SK-N-SH (cell line): Measurements from ENCODE around the gene RASGRF2. TPM values are rescaled to one million over a fixed set of nuclear protein-coding genes. Genes with fewer than 3 reads are reported as not detected.

Experiments
- CTCF ChIA-PET: fragments of 300-600, 350-600 bp; formaldehyde crosslinking; extraction: SDS; loops from one replicate; lab custom pipeline; 2021; lab: Yijun Ruan, JAX
- POLR2A ChIA-PET: fragments of 350-600 bp; sonication (Branson Sonifier 250); formaldehyde crosslinking; extraction: SDS; loops from one replicate; lab custom pipeline; 2020; ENCODE audit warnings: antibody characterized with exemption, inconsistent platforms; lab: Yijun Ruan, JAX
- DNase-seq: peaks from one replicate; pipeline ENCODE4 v3.0.0; 2012
- H2AFZ ChIP-seq: fragments of 200-600 bp; sonication (generic); 2 replicates; pipeline ENCODE4 v1.8.1; 2016; ENCODE audit warnings: antibody characterized with exemption, mild to moderate bottlenecking, low read depth
- H3F3A ChIP-seq: fragments of 200-600 bp; sonication (generic); replicated peaks from 2 replicates; pipeline ENCODE3; 2016; ENCODE audit warnings: antibody characterized with exemption, mild to moderate bottlenecking; ENCODE audit not compliant: insufficient read depth
- H3K27ac ChIP-seq, 2 experiments: fragments of 200-500 bp in 1 of 2; fragments of 200-600 bp in 1 of 2; sonication (Bioruptor generic) in 1 of 2; sonication (generic), shearing (Covaris generic) in 1 of 2; 2 replicates each; pipeline versions ENCODE4 v1.5.1 to v1.6.1; 2014 to 2016; ENCODE audit warnings: low read depth in 2 of 2, inconsistent platforms in 1 of 2, low read length in 1 of 2, mild to moderate bottlenecking in 1 of 2, mixed read lengths in 1 of 2
- H3K27me3 ChIP-seq: fragments of 200-600 bp; sonication (generic), shearing (Covaris generic); 2 replicates; pipeline ENCODE4 v1.6.1; 2016; ENCODE audit warnings: mixed run types; ENCODE audit not compliant: insufficient read depth
- H3K36me3 ChIP-seq, 2 experiments: fragments of 200-500 bp in 1 of 2; fragments of 200-600 bp in 1 of 2; sonication (Bioruptor generic) in 1 of 2; sonication (generic) in 1 of 2; replicated peaks in 1 of 2; 2 replicates each; pipeline versions ENCODE3 to v1.5.1; 2014 to 2016; ENCODE audit warnings: low read length in 1 of 2, mild to moderate bottlenecking in 1 of 2; ENCODE audit not compliant: insufficient read depth in 2 of 2, control insufficient read depth in 1 of 2
- H3K4me1 ChIP-seq, 2 experiments: fragments of 200-500 bp in 1 of 2; fragments of 200-600 bp in 1 of 2; sonication (Bioruptor generic) in 1 of 2; sonication (generic), shearing (Covaris generic) in 1 of 2; 2 replicates each; pipeline versions ENCODE4 v1.5.1 to v1.6.1; 2014 to 2016; ENCODE audit warnings: low read depth in 1 of 2, low read length in 1 of 2, mixed run types in 1 of 2; ENCODE audit not compliant: insufficient read depth in 2 of 2, control insufficient read depth in 1 of 2
- H3K4me2 ChIP-seq: fragments of 200-600 bp; sonication (generic), shearing (Covaris generic); 2 replicates; pipeline ENCODE4 v1.6.1; 2017; ENCODE audit warnings: mixed run types
- H3K4me3 ChIP-seq, 2 experiments: fragments of 200-500 bp in 1 of 2; fragments of 200-600 bp in 1 of 2; sonication (Bioruptor generic) in 1 of 2; sonication (generic), shearing (Covaris generic) in 1 of 2; 2 replicates each; pipeline versions ENCODE4 v1.5.1 to v1.8.1; 2014 to 2016; ENCODE audit warnings: low read depth in 2 of 2, inconsistent platforms in 1 of 2, low read length in 1 of 2, mild to moderate bottlenecking in 1 of 2, mixed read lengths in 1 of 2, moderate library complexity in 1 of 2
- H3K79me2 ChIP-seq: fragments of 200-600 bp; sonication (generic); 2 replicates; pipeline ENCODE4 v1.8.1; 2017; ENCODE audit warnings: mild to moderate bottlenecking; ENCODE audit not compliant: insufficient read depth
- H3K9ac ChIP-seq: fragments of 200-600 bp; sonication (generic); 2 replicates; pipeline ENCODE4 v1.6.1; 2017; ENCODE audit warnings: mixed run types
- H3K9me2 ChIP-seq: fragments of 200-600 bp; sonication (generic); 2 replicates; pipeline ENCODE4 v1.6.1; 2017; ENCODE audit warnings: mixed run types
- H3K9me3 ChIP-seq: fragments of 200-600 bp; sonication (generic); 2 replicates; pipeline ENCODE4 v1.6.1; 2017; ENCODE audit warnings: mixed run types, mild to moderate bottlenecking, moderate library complexity
- H4K20me1 ChIP-seq: fragments of 200-600 bp; sonication (generic); 2 replicates; pipeline ENCODE4 v1.6.1; 2017; ENCODE audit warnings: mild to moderate bottlenecking, mixed run types; ENCODE audit not compliant: insufficient read depth
- CHD2 ChIP-seq: fragments of 150-350 bp; IDR thresholded peaks from 2 replicates; pipeline ENCODE4 v1.6.1; 2018; ENCODE audit warnings: low read length; ENCODE audit not compliant: partially characterized antibody
- EP300 ChIP-seq, 2 experiments: IDR thresholded peaks; 2 replicates each; pipeline versions ENCODE4 v1.4.0 to v1.6.1; 2012; ENCODE audit warnings: borderline replicate concordance in 1 of 2, low read depth in 1 of 2, low read length in 1 of 2
- FOSL2 ChIP-seq: IDR thresholded peaks from 2 replicates; pipeline ENCODE4 v1.4.0; 2012; ENCODE audit warnings: low read depth, mild to moderate bottlenecking, moderate library complexity, borderline replicate concordance
- FOXJ3 ChIP-seq: sonication (generic); formaldehyde crosslinking; IDR thresholded peaks from 2 replicates; pipeline ENCODE4 v1.5.1; 2020; ENCODE audit warnings: mild to moderate bottlenecking, missing genetic modification reagents
- GATA2 ChIP-seq: sonication (generic); formaldehyde crosslinking; IDR thresholded peaks from 2 replicates; pipeline ENCODE4 v1.5.0; 2020; ENCODE audit warnings: mild to moderate bottlenecking, missing genetic modification reagents
- MXI1 ChIP-seq: IDR thresholded peaks from 2 replicates; pipeline ENCODE4 v1.6.1; 2012; ENCODE audit warnings: mild to moderate bottlenecking, low read depth, low read length, improper control_type of control experiment
- NFIC ChIP-seq: IDR thresholded peaks from 2 replicates; pipeline ENCODE4 v1.4.0; 2012; ENCODE audit warnings: borderline replicate concordance
- NRF1 ChIP-seq: IDR thresholded peaks from 2 replicates; pipeline ENCODE4 v1.6.1; 2012; ENCODE audit warnings: low read depth, mild to moderate bottlenecking, low read length
- POLR2AphosphoS5 ChIP-seq: IDR thresholded peaks from 2 replicates; pipeline ENCODE4 v1.6.1; 2012; ENCODE audit warnings: low read depth, low read length
- RCOR1 ChIP-seq: fragments of 150-350 bp; IDR thresholded peaks from 2 replicates; pipeline ENCODE4 v1.6.1; 2017; ENCODE audit warnings: antibody characterized with exemption, low read length
- SIN3A ChIP-seq: IDR thresholded peaks from 2 replicates; pipeline ENCODE4 v1.6.1; 2012; ENCODE audit warnings: low read depth, mild to moderate bottlenecking, low read length, moderate library complexity, borderline replicate concordance
- SMC3 ChIP-seq: IDR thresholded peaks from 2 replicates; pipeline ENCODE4 v1.6.1; 2012; ENCODE audit warnings: low read depth, low read length, improper control_type of control experiment
- WGBS: methylation state at CpG from one replicate; pipeline ENCODE4 v1.1.6; 2017; ENCODE audit warnings: low lambda C conversion rate; 5-methylcytosine and 5-hydroxymethylcytosine counted together
- polyA plus RNA-seq, 3 experiments: library from polyadenylated mRNA; depleted of rRNA; stranded (reverse); fragments of >200 nt; gene quantifications; 2 replicates each; pipeline ENCODE4 v1.2.3, GENCODE V29; 2012
- TF ChIP-seq, protein P1 (sequence below): fragments of 150-350 bp; IDR thresholded peaks from 2 replicates; pipeline ENCODE4 v1.6.1; 2016; ENCODE audit warnings: mild to moderate bottlenecking, low read depth, low read length
- TF ChIP-seq, protein P2 (sequence below): fragments of 200-600 bp; sonication (generic); IDR thresholded peaks from 2 replicates; pipeline ENCODE4 v1.6.1; 2017; ENCODE audit warnings: antibody characterized with exemption, mild to moderate bottlenecking, moderate library complexity
- TF ChIP-seq, protein P3 (sequence below): IDR thresholded peaks from 2 replicates; pipeline ENCODE4 v1.4.0; 2012; ENCODE audit warnings: low read depth, borderline replicate concordance

Gene RASGRF2
- polyA plus RNA-seq, 1 of the 3 experiments (the other 2 are of a cell fraction): under 0.01 TPM

DNA sequence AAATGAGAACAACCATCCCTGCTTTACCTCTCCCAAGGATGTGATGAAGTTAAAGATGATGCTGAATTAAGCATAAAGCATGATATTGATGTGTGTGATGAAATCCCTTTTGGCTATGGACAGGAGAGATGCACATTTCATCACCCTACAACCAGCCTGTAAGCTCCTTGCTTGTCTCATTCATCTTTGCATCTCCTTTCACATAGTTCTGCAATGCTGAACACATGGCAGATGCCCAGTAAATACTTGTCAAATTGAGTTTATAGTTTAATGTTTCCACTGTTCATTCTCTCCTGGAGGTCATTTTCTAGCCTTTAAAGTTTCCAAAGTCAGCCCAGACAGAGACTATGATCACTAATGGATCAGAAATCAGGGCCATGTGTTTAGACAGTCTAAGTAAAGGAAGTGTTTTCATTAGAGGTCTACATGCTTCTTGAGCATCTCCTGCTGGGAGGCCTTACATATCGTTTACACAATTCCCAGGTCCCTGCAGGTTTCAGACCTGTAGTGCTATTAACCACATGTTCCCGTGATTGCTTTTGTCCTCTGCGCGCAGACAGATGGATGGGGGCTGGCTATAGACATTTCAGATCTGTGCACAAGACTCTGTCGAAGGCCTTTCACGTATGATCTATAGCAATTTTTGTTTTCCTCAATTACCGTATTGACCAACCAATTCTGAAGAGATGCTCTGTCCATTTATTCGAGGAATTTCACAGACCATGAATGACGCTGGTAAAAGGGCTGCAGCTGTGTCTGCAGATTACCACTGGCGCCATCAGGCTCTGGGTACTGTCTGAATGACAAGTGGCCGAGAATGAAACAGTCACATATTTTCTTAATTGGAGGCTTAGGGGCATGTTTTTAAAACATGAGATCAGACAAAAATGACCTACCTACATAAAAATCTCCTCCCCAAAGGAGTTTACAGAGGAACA lies 223.9 kb downstream of the RASGRF2 start:
- ChIA-PET POLR2A (no interaction called here), CTCF (interaction anchor here (1.3 to 7.4 kb wide), 4 partner anchors 11 to 982 kb away, joined by 5 to 58 read pairs (median 7); no protein-coding TSS in a partner anchor)
- Histone ChIP-seq H3K9me3 (no peaks in the 10 kb centered on the region), H3K9ac (no peak overlapping the region), H2AFZ (no peak overlapping the region), H3K4me1 (peaks cover 0 to 52% of the 10 kb centered on the region in 2 experiments; a peak in 2 of 4 replicates), H3K4me3 (no peak overlapping the region), H3K27me3 (no peaks in the 10 kb centered on the region), H3K4me2 (no peak overlapping the region), H4K20me1 (no peaks in the 10 kb centered on the region), H3K36me3 (no peaks in the 10 kb centered on the region), H3K79me2 (no peaks in the 10 kb centered on the region), H3K27ac (peak overlapping the region; percentile 15 to 86; a peak in 3 of 4 replicates), H3K9me2 (no peaks in the 10 kb centered on the region), H3F3A (no peaks in the 10 kb centered on the region)
- peak; percentile 64 for DNase-seq
- TF ChIP-seq, protein P1, sequence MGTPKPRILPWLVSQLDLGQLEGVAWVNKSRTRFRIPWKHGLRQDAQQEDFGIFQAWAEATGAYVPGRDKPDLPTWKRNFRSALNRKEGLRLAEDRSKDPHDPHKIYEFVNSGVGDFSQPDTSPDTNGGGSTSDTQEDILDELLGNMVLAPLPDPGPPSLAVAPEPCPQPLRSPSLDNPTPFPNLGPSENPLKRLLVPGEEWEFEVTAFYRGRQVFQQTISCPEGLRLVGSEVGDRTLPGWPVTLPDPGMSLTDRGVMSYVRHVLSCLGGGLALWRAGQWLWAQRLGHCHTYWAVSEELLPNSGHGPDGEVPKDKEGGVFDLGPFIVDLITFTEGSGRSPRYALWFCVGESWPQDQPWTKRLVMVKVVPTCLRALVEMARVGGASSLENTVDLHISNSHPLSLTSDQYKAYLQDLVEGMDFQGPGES: no peak
- no peak for TF ChIP-seq SIN3A
- TF ChIP-seq FOSL2: no peak
- no peak for TF ChIP-seq SMC3
- peak; percentile 21; the same call in 1 of the 2 replicates for TF ChIP-seq MXI1
- TF ChIP-seq EP300 (IDR thresholded peaks at IDR 0.05; ENCODE audit: borderline replicate concordance in 1 of 2, low read depth in 1 of 2, low read length in 1 of 2): peak in 1 of 2 experiments; percentile 75; a peak in 2 of 4 replicates
- peak; percentile 73 for TF ChIP-seq RCOR1
- TF ChIP-seq NRF1: no peak
- TF ChIP-seq, protein P2, sequence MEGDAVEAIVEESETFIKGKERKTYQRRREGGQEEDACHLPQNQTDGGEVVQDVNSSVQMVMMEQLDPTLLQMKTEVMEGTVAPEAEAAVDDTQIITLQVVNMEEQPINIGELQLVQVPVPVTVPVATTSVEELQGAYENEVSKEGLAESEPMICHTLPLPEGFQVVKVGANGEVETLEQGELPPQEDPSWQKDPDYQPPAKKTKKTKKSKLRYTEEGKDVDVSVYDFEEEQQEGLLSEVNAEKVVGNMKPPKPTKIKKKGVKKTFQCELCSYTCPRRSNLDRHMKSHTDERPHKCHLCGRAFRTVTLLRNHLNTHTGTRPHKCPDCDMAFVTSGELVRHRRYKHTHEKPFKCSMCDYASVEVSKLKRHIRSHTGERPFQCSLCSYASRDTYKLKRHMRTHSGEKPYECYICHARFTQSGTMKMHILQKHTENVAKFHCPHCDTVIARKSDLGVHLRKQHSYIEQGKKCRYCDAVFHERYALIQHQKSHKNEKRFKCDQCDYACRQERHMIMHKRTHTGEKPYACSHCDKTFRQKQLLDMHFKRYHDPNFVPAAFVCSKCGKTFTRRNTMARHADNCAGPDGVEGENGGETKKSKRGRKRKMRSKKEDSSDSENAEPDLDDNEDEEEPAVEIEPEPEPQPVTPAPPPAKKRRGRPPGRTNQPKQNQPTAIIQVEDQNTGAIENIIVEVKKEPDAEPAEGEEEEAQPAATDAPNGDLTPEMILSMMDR: no peak
- TF ChIP-seq CHD2: peak; percentile 52
- TF ChIP-seq GATA2 (CRISPR knock-in tag): peak; percentile 65
- no peak for TF ChIP-seq FOXJ3
- TF ChIP-seq, protein P3, sequence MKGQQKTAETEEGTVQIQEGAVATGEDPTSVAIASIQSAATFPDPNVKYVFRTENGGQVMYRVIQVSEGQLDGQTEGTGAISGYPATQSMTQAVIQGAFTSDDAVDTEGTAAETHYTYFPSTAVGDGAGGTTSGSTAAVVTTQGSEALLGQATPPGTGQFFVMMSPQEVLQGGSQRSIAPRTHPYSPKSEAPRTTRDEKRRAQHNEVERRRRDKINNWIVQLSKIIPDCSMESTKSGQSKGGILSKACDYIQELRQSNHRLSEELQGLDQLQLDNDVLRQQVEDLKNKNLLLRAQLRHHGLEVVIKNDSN: no peak
- TF ChIP-seq NFIC: no peak
- no peak for TF ChIP-seq POLR2AphosphoS5
- WGBS: 48% methylated on average over 11 of the region's 11 CpGs
